Measurements from ENCODE around the gene GJB2.

DNA sequence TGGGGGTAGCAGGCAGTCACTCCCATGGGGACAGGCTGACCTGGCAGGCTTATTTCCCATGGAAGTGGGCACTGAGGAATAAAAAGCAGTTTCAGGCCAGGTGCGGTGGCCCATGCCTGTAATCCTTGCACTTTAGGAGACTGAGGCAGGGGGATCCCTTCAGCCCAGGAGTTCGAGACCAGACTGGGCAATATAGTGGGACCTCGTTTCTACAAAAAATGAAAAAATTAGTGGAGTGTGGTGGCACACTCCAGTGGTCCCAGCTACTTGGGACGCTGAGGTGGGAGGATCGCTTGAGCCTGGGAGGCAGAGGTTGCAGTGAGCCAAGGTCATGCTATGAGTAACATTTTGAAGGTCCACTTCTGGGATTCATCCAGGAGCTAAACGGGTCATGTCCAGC is 6.0 kb downstream of the GJB2 start:
- no peak for TF ChIP-seq EZH2phosphoT487 (IDR thresholded peaks at IDR 0.05; ENCODE audit: insufficient read depth, low read depth)
- TF ChIP-seq EZH2 (IDR thresholded peaks at IDR 0.05; ENCODE audit: insufficient read depth, poor library complexity, severe bottlenecking), result no peak

All from GM23248 (cell line).